ENCODE measurements around the gene REEP3. TPM values are rescaled to one million over a fixed set of nuclear protein-coding genes. Genes with fewer than 3 reads are reported as not detected.
A peak's percentile ranks its signal among the peaks of the same experiment; 100 is the strongest.

The REEP3 gene
- total RNA-seq, 1 experiment from 2014 or later, result 29.9 TPM

GRCh38 chr10:63666836-63667383, 145.7 kb downstream of the REEP3 start:
- peak; percentile 80 for DNase-seq (ENCODE audit: low spot score)

GRCh38 chr10:63667596-63668480, 146.6 kb downstream of the REEP3 start:
- DNase-seq (ENCODE audit: low spot score), result no peak

- DNase-seq (ENCODE audit: low spot score), result no peak
Observed at GRCh38 chr10:63670291-63670898, 149.2 kb downstream of the REEP3 start.

- peak; percentile 76 for DNase-seq (ENCODE audit: low spot score)
Observed at GRCh38 chr10:63671317-63671937, 150.2 kb downstream of the REEP3 start.

- no peak for DNase-seq (ENCODE audit: low spot score)
Observed at GRCh38 chr10:63672491-63672890, 151.3 kb downstream of the REEP3 start.

GRCh38 chr10:63673246-63673645, 152.0 kb downstream of the REEP3 start:
- DNase-seq (ENCODE audit: low spot score), result no peak

GRCh38 chr10:63673846-63674245, 152.6 kb downstream of the REEP3 start:
- DNase-seq (ENCODE audit: low spot score), result no peak

Other genes with a start within 250 kb of the REEP3 start
- gene JMJD1C, start 55.4 kb upstream of the REEP3 start, total RNA-seq (2014; rRNA removed; shearing (Covaris generic)), result 16.3 and 31.5 TPM in 2 replicates